Endothelial cell of umbilical vein (primary cell): ENCODE data around the gene PTPN5. TPM values are rescaled to one million over a fixed set of nuclear protein-coding genes. Genes with fewer than 3 reads are reported as not detected.

Experiments
- BruUV-seq: library from RNA; stranded (reverse); fragments of 400-500 nt; replicated peaks from 2 replicates; lab custom pipeline; 2021; lab: Mats Ljungman, UMichigan
- CTCF ChIA-PET: fragments of 300-600, 350-600 bp; sonication (Branson Sonifier 250); formaldehyde crosslinking; loops from one replicate; lab custom pipeline; 2021; ENCODE audit warnings: antibody characterized with exemption, inconsistent platforms; lab: Charles Lee
- POLR2A ChIA-PET: fragments of 300-600, 350-600 bp; sonication (Branson Sonifier 250); formaldehyde crosslinking; loops from one replicate; lab custom pipeline; 2021; ENCODE audit warnings: antibody characterized with exemption, inconsistent platforms; lab: Charles Lee
- DNase-seq: peaks from one replicate; pipeline ENCODE4 v3.0.0-alpha.2; 2011; ENCODE audit warnings: low read depth, low spot score
- FAIRE-seq: peaks from 2 replicates; lab custom pipeline; 2011; peaks lifted over from hg19 to GRCh38; lab: Jason Lieb, UNC
- H2AFZ ChIP-seq: 2 replicates; pipeline ENCODE4 v1.6.0; 2012; ENCODE audit warnings: low read depth, low read length, control low read depth, inconsistent platforms
- H3K27ac ChIP-seq: 2 replicates; pipeline ENCODE4 v1.5.1; 2011; ENCODE audit warnings: low read depth, mild to moderate bottlenecking, control low read depth, low read length, moderate library complexity; ENCODE audit not compliant: insufficient read depth
- H3K27me3 ChIP-seq, 2 experiments: 2 replicates each; pipeline versions ENCODE4 v1.6.0 to v1.6.1; 2011; ENCODE audit warnings: low read length in 2 of 2, mixed read lengths in 1 of 2; ENCODE audit not compliant: control insufficient read depth in 2 of 2, insufficient read depth in 2 of 2
- H3K36me3 ChIP-seq, 2 experiments: 2 replicates in 1 of 2; 3 replicates in 1 of 2; pipeline ENCODE4 v1.5.1; 2011; ENCODE audit warnings: low read length in 2 of 2, mild to moderate bottlenecking in 1 of 2, moderate library complexity in 1 of 2; ENCODE audit not compliant: control insufficient read depth in 2 of 2, insufficient read depth in 2 of 2; ENCODE audit errors: extremely low read depth in 1 of 2
- H3K4me1 ChIP-seq: 3 replicates; pipeline ENCODE4 v1.5.1; 2011; ENCODE audit warnings: mild to moderate bottlenecking, low read length; ENCODE audit not compliant: control insufficient read depth, insufficient read depth; ENCODE audit errors: extremely low read depth
- H3K4me2 ChIP-seq: 2 replicates; pipeline ENCODE4 v1.6.1; 2011; ENCODE audit warnings: low read length, control low read depth, mixed read lengths; ENCODE audit not compliant: insufficient read depth
- H3K4me3 ChIP-seq, 3 experiments: fragments of 200-600 bp in 1 of 3; sonication (generic), shearing (Covaris generic) in 1 of 3; replicated peaks in 1 of 3; 2 replicates each; pipeline ENCODE4 v1.5.1; 2011 to 2016; ENCODE audit warnings: control low read depth in 3 of 3, low read length in 3 of 3, mild to moderate bottlenecking in 2 of 3, inconsistent platforms in 1 of 3, low read depth in 1 of 3, moderate library complexity in 1 of 3; ENCODE audit not compliant: insufficient read depth in 1 of 3
- H3K79me2 ChIP-seq: 2 replicates; pipeline ENCODE4 v1.6.0; 2012; ENCODE audit warnings: low read length, inconsistent platforms; ENCODE audit not compliant: control insufficient read depth, insufficient read depth
- H3K9ac ChIP-seq: replicated peaks from 2 replicates; pipeline ENCODE3; 2011; ENCODE audit warnings: low read length, control low read depth; ENCODE audit not compliant: insufficient read depth; ENCODE audit errors: extremely low read depth
- H3K9me1 ChIP-seq: replicated peaks from 3 replicates; pipeline ENCODE4 v1.6.0; 2011; ENCODE audit warnings: mild to moderate bottlenecking, low read length; ENCODE audit not compliant: control insufficient read depth, insufficient read depth; ENCODE audit errors: extremely low read depth
- H3K9me3 ChIP-seq: replicated peaks from 2 replicates; pipeline ENCODE4 v1.5.1; 2012; ENCODE audit warnings: low read length, inconsistent platforms; ENCODE audit not compliant: control insufficient read depth, insufficient read depth
- H4K20me1 ChIP-seq: replicated peaks from 2 replicates; pipeline ENCODE3; 2011; ENCODE audit warnings: mild to moderate bottlenecking, low read length; ENCODE audit not compliant: control insufficient read depth, insufficient read depth; ENCODE audit errors: extremely low read depth
- CTCF ChIP-seq, 2 donors: IDR thresholded peaks; 1 replicate in 1 of 2; 2 replicates in 1 of 2; pipeline ENCODE4 v1.5.1; 2011; ENCODE audit warnings: low read length in 2 of 2, mild to moderate bottlenecking in 2 of 2, moderate library complexity in 2 of 2, control low read depth in 1 of 2, inconsistent platforms in 1 of 2, low read depth in 1 of 2; ENCODE audit not compliant: insufficient read depth in 1 of 2; ENCODE audit errors: extremely low read depth in 1 of 2
- EZH2 ChIP-seq: IDR thresholded peaks from 2 replicates; pipeline ENCODE4 v1.6.1; 2012; ENCODE audit warnings: borderline replicate concordance, low read depth, mild to moderate bottlenecking, moderate library complexity, low read length, inconsistent platforms; ENCODE audit not compliant: severe bottlenecking
- FOS ChIP-seq: IDR thresholded peaks from 2 replicates; pipeline ENCODE4 v1.6.1; 2011; ENCODE audit warnings: mild to moderate bottlenecking, low read length, moderate library complexity, borderline replicate concordance; ENCODE audit not compliant: insufficient read depth
- GATA2 ChIP-seq: IDR thresholded peaks from 2 replicates; pipeline ENCODE4 v1.7.0; 2011; ENCODE audit warnings: low read depth, mild to moderate bottlenecking, moderate library complexity, mixed read lengths, low read length; ENCODE audit not compliant: insufficient read length, insufficient read depth
- JUN ChIP-seq: IDR thresholded peaks from 2 replicates; pipeline ENCODE4 v1.6.1; 2011; ENCODE audit warnings: borderline replicate concordance, low read depth; ENCODE audit not compliant: insufficient read length, insufficient read depth
- dilution Hi-C: fragments of 300-500 bp; cut with MboI; formaldehyde crosslinking; loops from one replicate; pipeline ENCODE4 v1.15.0; 2019; ENCODE audit warnings: low sequenced_read_pairs; ENCODE audit not compliant: extremely low pct_ligation_motif_present
- intact Hi-C: fragments of 100-400 bp; cut with micrococcal nuclease; formaldehyde crosslinking; loops from one replicate; pipeline ENCODE4 v1.10.0; 2022
- polyA plus RNA-seq, 4 experiments: library from polyadenylated mRNA; depleted of rRNA in 3 of 4; stranded (reverse) in 3 of 4; unstranded in 1 of 4; fragments of >200 nt; gene quantifications; 2 replicates each; pipeline versions ENCODE4 v1.2.1 to v1.2.3, GENCODE V29; 2011 to 2012; ENCODE audit warnings: missing spikeins in 1 of 4
- total RNA-seq: library from RNA; stranded (reverse); gene quantifications from 2 replicates; pipeline ENCODE4 v1.2.3, GENCODE V29; 2021
- TF ChIP-seq, protein P1 (sequence below): IDR thresholded peaks from 2 replicates; pipeline ENCODE4 v1.6.1; 2011; ENCODE audit not compliant: insufficient read depth, insufficient read length

Gene PTPN5
- total and polyA plus RNA-seq, 2 donors (not counting 3 experiments of a cell fraction or from before 2014, with no cell fraction given) = not detected

GRCh38 chr11:18792827-18793226 is 1.2 kb upstream of the PTPN5 start:
- H3K27ac ChIP-seq = no peak overlapping the region
- no TSS peak for BruUV-seq
- intact Hi-C loops (no loop called here), dilution Hi-C loops (no loop called here)
- no peaks in the 10 kb centered on the region for H4K20me1 ChIP-seq
- H3K4me1 ChIP-seq = no peaks in the 10 kb centered on the region
- no peak for DNase-seq
- H3K27me3 ChIP-seq = peaks cover 42 to 63% of the 10 kb centered on the region in 2 experiments
- no peaks in the 10 kb centered on the region for H3K36me3 ChIP-seq
- H3K4me3 ChIP-seq = no peak overlapping the region
- no peak overlapping the region for H3K4me2 ChIP-seq
- no peaks in the 10 kb centered on the region for H3K9me3 ChIP-seq
- H3K9me1 ChIP-seq = no peaks in the 10 kb centered on the region
- ChIA-PET POLR2A (no interaction called here), CTCF (interaction anchor here (0.7 to 1.7 kb wide), 2 partner anchors 9 to 28 kb away, joined by 3 to 5 read pairs; no protein-coding TSS in a partner anchor)
- H3K79me2 ChIP-seq = no peaks in the 10 kb centered on the region
- H3K9ac ChIP-seq = no peak overlapping the region
- no peak for FAIRE-seq
- TF ChIP-seq CTCF (IDR thresholded peaks at IDR 0.05; ENCODE audit: extremely low read depth in 1 of 2, insufficient read depth in 1 of 2, low read depth in 1 of 2, low read length in 2 of 2) (no peak), FOS (no peak), GATA2 (no peak), EZH2 (no peak), JUN (no peak)
- TF ChIP-seq, protein P1, sequence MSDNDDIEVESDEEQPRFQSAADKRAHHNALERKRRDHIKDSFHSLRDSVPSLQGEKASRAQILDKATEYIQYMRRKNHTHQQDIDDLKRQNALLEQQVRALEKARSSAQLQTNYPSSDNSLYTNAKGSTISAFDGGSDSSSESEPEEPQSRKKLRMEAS = no peak
- H2AFZ ChIP-seq = no peak overlapping the region
